HepG2 (cell line): ENCODE data around the gene PDGFD. TPM values are rescaled to one million over a fixed set of nuclear protein-coding genes. Genes with fewer than 3 reads are reported as not detected.

Source experiments
- ATAC-seq: fragments of 200-7000 bp; cut with Tn5 transposase; 3 replicates; pipeline ENCODE4 v1.9.1; 2020; ENCODE audit warnings: mild to moderate bottlenecking, moderate library complexity
- BruUV-seq: library from RNA; stranded (reverse); fragments of 400-500 nt; replicated peaks from 2 replicates; lab custom pipeline; 2021; lab: Mats Ljungman, UMichigan
- CTCF ChIA-PET: fragments of 300-600 bp; formaldehyde crosslinking; extraction: SDS; loops from one replicate; lab custom pipeline; 2021; ENCODE audit warnings: low total read pairs, inconsistent platforms, low intra/inter-chr PET ratio; lab: Yijun Ruan, JAX
- POLR2A ChIA-PET: fragments of 350-600 bp; sonication (Branson Sonifier 250); formaldehyde crosslinking; loops from one replicate; lab custom pipeline; 2020; ENCODE audit warnings: antibody characterized with exemption, inconsistent platforms; lab: Yijun Ruan, JAX
- DNase-seq: peaks from one replicate; pipeline ENCODE4 v3.0.0-alpha.2; 2015; ENCODE audit warnings: low spot score
- FAIRE-seq: peaks from 3 replicates; lab custom pipeline; 2011; peaks lifted over from hg19 to GRCh38; lab: Jason Lieb, UNC
- H2AFZ ChIP-seq: one replicate; pipeline ENCODE4 v1.6.1; 2011; ENCODE audit warnings: low read length, inconsistent platforms
- H3K27ac ChIP-seq: fragments of 300-600 bp; 3 replicates; pipeline ENCODE4 v1.8.0; 2011; ENCODE audit warnings: mixed run types, mild to moderate bottlenecking, mixed read lengths, low read length, inconsistent platforms; ENCODE audit not compliant: insufficient read depth; ENCODE audit errors: extremely low read length
- H3K27me3 ChIP-seq, 2 experiments: fragments of 200-600 bp in 1 of 2; 2 replicates in 1 of 2; 3 replicates in 1 of 2; pipeline versions ENCODE4 v1.6.0 to v1.8.0; 2011; ENCODE audit warnings: low read length in 2 of 2, mild to moderate bottlenecking in 2 of 2, moderate library complexity in 2 of 2, inconsistent platforms in 1 of 2; ENCODE audit not compliant: insufficient read depth in 2 of 2, control insufficient read depth in 1 of 2
- H3K36me3 ChIP-seq, 2 experiments: fragments of 200-600 bp in 1 of 2; replicated peaks in 1 of 2; 2 replicates in 1 of 2; 3 replicates in 1 of 2; pipeline versions ENCODE4 v1.5.1 to v1.8.0; 2011; ENCODE audit warnings: low read length in 2 of 2, inconsistent platforms in 1 of 2; ENCODE audit not compliant: insufficient read depth in 2 of 2, control insufficient read depth in 1 of 2
- H3K4me1 ChIP-seq: 2 replicates; pipeline ENCODE4 v1.5.1; 2012; ENCODE audit warnings: low read length, inconsistent platforms; ENCODE audit not compliant: insufficient read depth
- H3K4me2 ChIP-seq: 2 replicates; pipeline ENCODE4 v1.6.0; 2011; ENCODE audit warnings: low read depth, low read length, inconsistent platforms
- H3K4me3 ChIP-seq, 3 experiments: fragments of 200-600 bp in 1 of 3; sonication (generic), shearing (Covaris generic) in 1 of 3; replicated peaks in 1 of 3; 2 replicates each; pipeline ENCODE4 v1.5.1; 2011 to 2016; ENCODE audit warnings: low read length in 3 of 3, inconsistent platforms in 2 of 3, low read depth in 2 of 3, mild to moderate bottlenecking in 2 of 3, control low read depth in 1 of 3, mixed read lengths in 1 of 3; ENCODE audit not compliant: insufficient read depth in 1 of 3
- H3K79me2 ChIP-seq: one replicate; pipeline ENCODE4 v1.6.1; 2011; ENCODE audit warnings: low read length, inconsistent platforms; ENCODE audit not compliant: insufficient read depth
- H3K9ac ChIP-seq: 2 replicates; pipeline ENCODE4 v1.6.0; 2011; ENCODE audit warnings: mild to moderate bottlenecking, low read depth, low read length, inconsistent platforms; ENCODE audit not compliant: insufficient read depth
- H3K9me3 ChIP-seq: 2 replicates; pipeline ENCODE4 v1.5.1; 2012; ENCODE audit warnings: mild to moderate bottlenecking, low read length
- H4K20me1 ChIP-seq: 2 replicates; pipeline ENCODE4 v1.6.0; 2011; ENCODE audit warnings: inconsistent platforms, mild to moderate bottlenecking, low read length, moderate library complexity; ENCODE audit not compliant: insufficient read depth
- ATF7-NPFF ChIP-seq: sonication (generic); formaldehyde crosslinking; IDR thresholded peaks from 2 replicates; pipeline ENCODE4 v1.8.1; 2023; ENCODE audit warnings: mild to moderate bottlenecking, low read depth, missing genetic modification reagents, moderate library complexity
- FOXJ3 ChIP-seq: sonication (generic); formaldehyde crosslinking; IDR thresholded peaks from 2 replicates; pipeline ENCODE4 v1.4.0; 2020; ENCODE audit warnings: missing genetic modification reagents, mild to moderate bottlenecking, borderline replicate concordance
- GPN1 ChIP-seq: sonication (generic); formaldehyde crosslinking; IDR thresholded peaks from 2 replicates; pipeline ENCODE4 v1.5.1; 2020; ENCODE audit warnings: missing genetic modification reagents, borderline replicate concordance
- HNRNPLL ChIP-seq: fragments of 200-400 bp; formaldehyde crosslinking; IDR thresholded peaks from 2 replicates; pipeline ENCODE4 v1.6.1; 2017; ENCODE audit warnings: mild to moderate bottlenecking, low read depth, low read length; ENCODE audit not compliant: poor library complexity, severe bottlenecking
- RORA ChIP-seq: sonication (generic); formaldehyde crosslinking; IDR thresholded peaks from 2 replicates; pipeline ENCODE4 v1.5.0; 2020; ENCODE audit warnings: mild to moderate bottlenecking, missing genetic modification reagents, moderate library complexity
- ZNF460 ChIP-seq: sonication (generic); formaldehyde crosslinking; IDR thresholded peaks from 2 replicates; pipeline ENCODE4 v1.5.1; 2020; ENCODE audit warnings: missing genetic modification reagents, mild to moderate bottlenecking, borderline replicate concordance
- ZNF749 ChIP-seq: sonication (generic); formaldehyde crosslinking; IDR thresholded peaks from 2 replicates; pipeline ENCODE4 v1.8.0; 2022; ENCODE audit warnings: mild to moderate bottlenecking, missing genetic modification reagents, moderate library complexity, borderline replicate concordance
- WGBS: methylation state at CpG from one replicate; pipeline ENCODE4 v1.1.6; 2017; ENCODE audit warnings: low lambda C conversion rate; 5-methylcytosine and 5-hydroxymethylcytosine counted together
- in situ Hi-C: cut with HindIII; loops from 2 replicates; pipeline ENCODE4 v1.10.0; 2017; ENCODE audit warnings: low pct_unique_long_range_greater_than_20kb; ENCODE audit not compliant: extremely low pct_ligation_motif_present
- intact Hi-C: fragments of 100-400 bp; cut with micrococcal nuclease; formaldehyde crosslinking; loops from one replicate; pipeline ENCODE4 v1.10.0; 2022; ENCODE audit not compliant: unreplicated experiment
- polyA plus RNA-seq, 8 experiments: library from polyadenylated mRNA; depleted of rRNA in 3 of 8; stranded (reverse) in 7 of 8; unstranded in 1 of 8; fragments of >200 nt; fragmentation: Illumina TruSeq in 4 of 8; extraction: Trizol in 4 of 8; gene quantifications; 2 replicates each; pipeline versions ENCODE4 v1.2.1 to v1.2.3, GENCODE V29; 2011 to 2016; ENCODE audit warnings: low read depth in 4 of 8, missing spikeins in 1 of 8, mixed read lengths in 1 of 8; ENCODE audit not compliant: insufficient read depth in 1 of 8
- total RNA-seq, 5 experiments: library from RNA; depleted of rRNA; stranded (reverse); fragments of >200 nt; fragmentation: Illumina TruSeq; extraction: Trizol; gene quantifications; 2 replicates each; pipeline ENCODE4 v1.2.3, GENCODE V29; 2016; ENCODE audit warnings: low read depth in 1 of 5
- TF ChIP-seq, protein P1 (sequence below): sonication (generic); formaldehyde crosslinking; IDR thresholded peaks from 2 replicates; pipeline ENCODE4 v1.5.0; 2020; ENCODE audit warnings: missing genetic modification reagents
- TF ChIP-seq, protein P2 (sequence below): sonication (generic); formaldehyde crosslinking; IDR thresholded peaks from 2 replicates; pipeline ENCODE4 v1.4.0; 2020; ENCODE audit warnings: missing genetic modification reagents, mild to moderate bottlenecking, borderline replicate concordance
- TF ChIP-seq, protein P3 (sequence below): sonication (generic); formaldehyde crosslinking; IDR thresholded peaks from 2 replicates; pipeline ENCODE4 v1.5.1; 2020; ENCODE audit warnings: missing genetic modification reagents, mild to moderate bottlenecking, borderline replicate concordance
- TF ChIP-seq, protein P4 (sequence below): sonication (generic); formaldehyde crosslinking; IDR thresholded peaks from 2 replicates; pipeline ENCODE4 v1.5.0; 2020; ENCODE audit warnings: mild to moderate bottlenecking, missing genetic modification reagents, borderline replicate concordance

PDGFD gene
- total and polyA plus RNA-seq, 2 of the 13 experiments (the other 11 are each of a cell fraction or from before 2014, with no cell fraction given), result 0.09 to 0.29 TPM

DNA sequence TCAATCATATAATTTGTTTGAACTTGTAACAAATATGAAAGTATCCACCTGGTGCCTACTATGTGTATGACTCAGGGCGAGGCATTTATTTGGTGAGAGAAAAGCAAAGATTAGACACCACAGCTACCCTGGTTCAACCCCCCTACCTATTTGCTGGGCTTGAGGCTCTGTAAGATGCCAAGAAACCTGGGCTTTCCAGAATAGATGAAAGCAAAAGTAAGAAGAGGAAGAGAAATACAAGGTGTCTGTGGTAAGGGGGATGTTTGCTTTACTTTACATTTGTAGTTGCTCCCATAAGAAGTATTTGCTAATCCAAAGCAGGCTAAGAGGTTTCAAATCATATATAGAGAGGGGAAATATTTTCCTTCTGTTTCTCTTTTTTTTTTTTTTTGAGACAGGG is 65.8 kb downstream of the PDGFD start:
- Histone ChIP-seq H3K9ac (no peak overlapping the region), H3K36me3 (no peaks in the 10 kb centered on the region), H4K20me1 (no peaks in the 10 kb centered on the region), H2AFZ (no peak overlapping the region), H3K4me2 (no peak overlapping the region), H3K4me1 (no peaks in the 10 kb centered on the region), H3K9me3 (no peaks in the 10 kb centered on the region), H3K27ac (no peak overlapping the region), H3K4me3 (no peak overlapping the region), H3K27me3 (no peaks in the 10 kb centered on the region), H3K79me2 (no peaks in the 10 kb centered on the region)
- ATAC-seq (no peak), DNase-seq (no peak), FAIRE-seq (no peak)
- no peak for TF ChIP-seq HNRNPLL
- TF ChIP-seq RORA (CRISPR knock-in tag), result no peak
- no peak for TF ChIP-seq ZNF460 (CRISPR knock-in tag)
- TF ChIP-seq GPN1 (CRISPR knock-in tag), result no peak
- TF ChIP-seq ATF7-NPFF (CRISPR knock-in tag), result no peak
- TF ChIP-seq, protein P1, sequence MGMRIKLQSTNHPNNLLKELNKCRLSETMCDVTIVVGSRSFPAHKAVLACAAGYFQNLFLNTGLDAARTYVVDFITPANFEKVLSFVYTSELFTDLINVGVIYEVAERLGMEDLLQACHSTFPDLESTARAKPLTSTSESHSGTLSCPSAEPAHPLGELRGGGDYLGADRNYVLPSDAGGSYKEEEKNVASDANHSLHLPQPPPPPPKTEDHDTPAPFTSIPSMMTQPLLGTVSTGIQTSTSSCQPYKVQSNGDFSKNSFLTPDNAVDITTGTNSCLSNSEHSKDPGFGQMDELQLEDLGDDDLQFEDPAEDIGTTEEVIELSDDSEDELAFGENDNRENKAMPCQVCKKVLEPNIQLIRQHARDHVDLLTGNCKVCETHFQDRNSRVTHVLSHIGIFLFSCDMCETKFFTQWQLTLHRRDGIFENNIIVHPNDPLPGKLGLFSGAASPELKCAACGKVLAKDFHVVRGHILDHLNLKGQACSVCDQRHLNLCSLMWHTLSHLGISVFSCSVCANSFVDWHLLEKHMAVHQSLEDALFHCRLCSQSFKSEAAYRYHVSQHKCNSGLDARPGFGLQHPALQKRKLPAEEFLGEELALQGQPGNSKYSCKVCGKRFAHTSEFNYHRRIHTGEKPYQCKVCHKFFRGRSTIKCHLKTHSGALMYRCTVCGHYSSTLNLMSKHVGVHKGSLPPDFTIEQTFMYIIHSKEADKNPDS, result no peak
- TF ChIP-seq, protein P2, sequence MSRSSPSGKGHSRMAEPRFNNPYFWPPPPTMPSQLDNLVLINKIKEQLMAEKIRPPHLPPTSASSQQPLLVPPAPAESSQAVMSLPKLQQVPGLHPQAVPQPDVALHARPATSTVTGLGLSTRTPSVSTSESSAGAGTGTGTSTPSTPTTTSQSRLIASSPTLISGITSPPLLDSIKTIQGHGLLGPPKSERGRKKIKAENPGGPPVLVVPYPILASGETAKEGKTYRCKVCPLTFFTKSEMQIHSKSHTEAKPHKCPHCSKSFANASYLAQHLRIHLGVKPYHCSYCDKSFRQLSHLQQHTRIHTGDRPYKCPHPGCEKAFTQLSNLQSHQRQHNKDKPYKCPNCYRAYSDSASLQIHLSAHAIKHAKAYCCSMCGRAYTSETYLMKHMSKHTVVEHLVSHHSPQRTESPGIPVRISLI, result no peak
- no peak for TF ChIP-seq FOXJ3 (CRISPR knock-in tag)
- no peak for TF ChIP-seq ZNF749
- TF ChIP-seq, protein P3, sequence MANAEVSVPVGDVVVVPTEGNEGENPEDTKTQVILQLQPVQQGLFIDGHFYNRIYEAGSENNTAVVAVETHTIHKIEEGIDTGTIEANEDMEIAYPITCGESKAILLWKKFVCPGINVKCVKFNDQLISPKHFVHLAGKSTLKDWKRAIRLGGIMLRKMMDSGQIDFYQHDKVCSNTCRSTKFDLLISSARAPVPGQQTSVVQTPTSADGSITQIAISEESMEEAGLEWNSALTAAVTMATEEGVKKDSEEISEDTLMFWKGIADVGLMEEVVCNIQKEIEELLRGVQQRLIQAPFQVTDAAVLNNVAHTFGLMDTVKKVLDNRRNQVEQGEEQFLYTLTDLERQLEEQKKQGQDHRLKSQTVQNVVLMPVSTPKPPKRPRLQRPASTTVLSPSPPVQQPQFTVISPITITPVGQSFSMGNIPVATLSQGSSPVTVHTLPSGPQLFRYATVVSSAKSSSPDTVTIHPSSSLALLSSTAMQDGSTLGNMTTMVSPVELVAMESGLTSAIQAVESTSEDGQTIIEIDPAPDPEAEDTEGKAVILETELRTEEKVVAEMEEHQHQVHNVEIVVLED (CRISPR knock-in tag), result no peak
- TF ChIP-seq, protein P4, sequence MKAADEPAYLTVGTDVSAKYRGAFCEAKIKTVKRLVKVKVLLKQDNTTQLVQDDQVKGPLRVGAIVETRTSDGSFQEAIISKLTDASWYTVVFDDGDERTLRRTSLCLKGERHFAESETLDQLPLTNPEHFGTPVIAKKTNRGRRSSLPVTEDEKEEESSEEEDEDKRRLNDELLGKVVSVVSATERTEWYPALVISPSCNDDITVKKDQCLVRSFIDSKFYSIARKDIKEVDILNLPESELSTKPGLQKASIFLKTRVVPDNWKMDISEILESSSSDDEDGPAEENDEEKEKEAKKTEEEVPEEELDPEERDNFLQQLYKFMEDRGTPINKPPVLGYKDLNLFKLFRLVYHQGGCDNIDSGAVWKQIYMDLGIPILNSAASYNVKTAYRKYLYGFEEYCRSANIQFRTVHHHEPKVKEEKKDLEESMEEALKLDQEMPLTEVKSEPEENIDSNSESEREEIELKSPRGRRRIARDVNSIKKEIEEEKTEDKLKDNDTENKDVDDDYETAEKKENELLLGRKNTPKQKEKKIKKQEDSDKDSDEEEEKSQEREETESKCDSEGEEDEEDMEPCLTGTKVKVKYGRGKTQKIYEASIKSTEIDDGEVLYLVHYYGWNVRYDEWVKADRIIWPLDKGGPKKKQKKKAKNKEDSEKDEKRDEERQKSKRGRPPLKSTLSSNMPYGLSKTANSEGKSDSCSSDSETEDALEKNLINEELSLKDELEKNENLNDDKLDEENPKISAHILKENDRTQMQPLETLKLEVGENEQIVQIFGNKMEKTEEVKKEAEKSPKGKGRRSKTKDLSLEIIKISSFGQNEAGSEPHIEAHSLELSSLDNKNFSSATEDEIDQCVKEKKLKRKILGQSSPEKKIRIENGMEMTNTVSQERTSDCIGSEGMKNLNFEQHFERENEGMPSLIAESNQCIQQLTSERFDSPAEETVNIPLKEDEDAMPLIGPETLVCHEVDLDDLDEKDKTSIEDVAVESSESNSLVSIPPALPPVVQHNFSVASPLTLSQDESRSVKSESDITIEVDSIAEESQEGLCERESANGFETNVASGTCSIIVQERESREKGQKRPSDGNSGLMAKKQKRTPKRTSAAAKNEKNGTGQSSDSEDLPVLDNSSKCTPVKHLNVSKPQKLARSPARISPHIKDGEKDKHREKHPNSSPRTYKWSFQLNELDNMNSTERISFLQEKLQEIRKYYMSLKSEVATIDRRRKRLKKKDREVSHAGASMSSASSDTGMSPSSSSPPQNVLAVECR (CRISPR knock-in tag), result no peak
- ChIA-PET CTCF (no interaction called here), POLR2A (no interaction called here)
- intact Hi-C loops, result no loop called here
- no TSS peak for BruUV-seq
- 0% methylated on average over 1 of the region's 1 CpG for WGBS
- in situ Hi-C loops, result no loop called here
